ENCODE results near the gene FAM170B. TPM values are rescaled to one million over a fixed set of nuclear protein-coding genes. Genes with fewer than 3 reads are reported as not detected.

Gene FAM170B
- total RNA-seq, 6 experiments from 2014 or later = not detected

DNA sequence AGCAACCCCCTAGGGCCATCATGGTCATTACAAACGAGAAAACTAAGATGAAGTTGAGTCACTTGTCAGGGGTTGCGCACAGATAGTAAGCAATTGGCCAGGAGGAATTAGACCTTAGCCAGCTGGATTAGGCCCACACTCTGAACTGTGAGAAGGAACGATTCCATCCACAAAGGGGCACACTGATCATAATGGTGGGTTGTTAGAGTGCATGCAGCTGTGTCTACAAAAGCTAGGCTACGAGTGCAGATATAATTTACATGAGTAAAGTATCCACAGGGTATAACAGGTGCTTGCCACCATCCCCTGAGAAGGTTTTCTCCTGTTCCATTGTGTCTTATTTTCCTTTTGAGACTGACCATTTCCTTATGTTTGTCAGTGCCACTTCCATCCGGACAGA is 16.6 kb upstream of the FAM170B start:
- H3K4me1 ChIP-seq = no peaks in the 10 kb centered on the region
- no peak overlapping the region for H3K27ac ChIP-seq
- intact Hi-C loops (cut with DNase I) = no loop called here
- no peak overlapping the region for H3K4me3 ChIP-seq
- 51% methylated on average over 5 of the region's 5 CpGs for WGBS (ENCODE audit: insufficient coverage, low coverage, low lambda C conversion rate, missing lambda C conversion rate)
- H3K27me3 ChIP-seq = no peaks in the 10 kb centered on the region
- DNase-seq = no peak
- no peak for ATAC-seq
- TF ChIP-seq, protein P1, sequence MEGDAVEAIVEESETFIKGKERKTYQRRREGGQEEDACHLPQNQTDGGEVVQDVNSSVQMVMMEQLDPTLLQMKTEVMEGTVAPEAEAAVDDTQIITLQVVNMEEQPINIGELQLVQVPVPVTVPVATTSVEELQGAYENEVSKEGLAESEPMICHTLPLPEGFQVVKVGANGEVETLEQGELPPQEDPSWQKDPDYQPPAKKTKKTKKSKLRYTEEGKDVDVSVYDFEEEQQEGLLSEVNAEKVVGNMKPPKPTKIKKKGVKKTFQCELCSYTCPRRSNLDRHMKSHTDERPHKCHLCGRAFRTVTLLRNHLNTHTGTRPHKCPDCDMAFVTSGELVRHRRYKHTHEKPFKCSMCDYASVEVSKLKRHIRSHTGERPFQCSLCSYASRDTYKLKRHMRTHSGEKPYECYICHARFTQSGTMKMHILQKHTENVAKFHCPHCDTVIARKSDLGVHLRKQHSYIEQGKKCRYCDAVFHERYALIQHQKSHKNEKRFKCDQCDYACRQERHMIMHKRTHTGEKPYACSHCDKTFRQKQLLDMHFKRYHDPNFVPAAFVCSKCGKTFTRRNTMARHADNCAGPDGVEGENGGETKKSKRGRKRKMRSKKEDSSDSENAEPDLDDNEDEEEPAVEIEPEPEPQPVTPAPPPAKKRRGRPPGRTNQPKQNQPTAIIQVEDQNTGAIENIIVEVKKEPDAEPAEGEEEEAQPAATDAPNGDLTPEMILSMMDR (IDR thresholded peaks at IDR 0.05) = no peak
- TF ChIP-seq POLR2A (IDR thresholded peaks at IDR 0.05) = no peak
- H3K36me3 ChIP-seq = no peaks in the 10 kb centered on the region
- peaks cover 0 to 6% (median 0%) of the 10 kb centered on the region in 4 donors for H3K9me3 ChIP-seq

DNA sequence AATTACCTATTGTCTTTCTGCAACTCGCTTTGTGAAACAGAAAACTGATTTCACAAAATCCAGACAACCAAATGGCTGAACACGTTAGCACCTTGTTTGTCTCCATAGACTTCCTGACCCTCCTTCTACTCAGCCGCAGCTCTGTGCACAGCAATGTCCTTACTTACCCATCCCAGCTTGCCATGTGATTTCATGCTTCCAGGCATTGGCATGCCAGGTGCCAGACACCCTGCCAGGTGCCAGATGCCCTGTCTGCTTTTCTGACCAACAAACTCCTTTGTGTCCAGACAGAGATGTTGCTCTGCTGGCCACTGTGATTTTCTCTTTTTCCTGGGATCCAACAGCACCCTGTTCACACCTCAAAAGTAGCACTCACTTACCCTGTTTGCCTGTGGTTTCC is 16.1 kb upstream of the FAM170B start:
- Histone ChIP-seq H3K36me3 (no peaks in the 10 kb centered on the region), H3K9me3 (peaks cover 0 to 6% (median 0%) of the 10 kb centered on the region in 4 donors), H3K27ac (no peak overlapping the region), H3K27me3 (no peaks in the 10 kb centered on the region), H3K4me3 (no peak overlapping the region), H3K4me1 (no peaks in the 10 kb centered on the region)
- DNase-seq = no peak
- 56% methylated on average over 2 of the region's 3 CpGs for WGBS (ENCODE audit: insufficient coverage, low coverage, low lambda C conversion rate, missing lambda C conversion rate)
- TF ChIP-seq POLR2A (IDR thresholded peaks at IDR 0.05) = no peak
- TF ChIP-seq, protein P1 (IDR thresholded peaks at IDR 0.05) = no peak
- no peak for ATAC-seq
- intact Hi-C loops (cut with DNase I) = no loop called here

DNA sequence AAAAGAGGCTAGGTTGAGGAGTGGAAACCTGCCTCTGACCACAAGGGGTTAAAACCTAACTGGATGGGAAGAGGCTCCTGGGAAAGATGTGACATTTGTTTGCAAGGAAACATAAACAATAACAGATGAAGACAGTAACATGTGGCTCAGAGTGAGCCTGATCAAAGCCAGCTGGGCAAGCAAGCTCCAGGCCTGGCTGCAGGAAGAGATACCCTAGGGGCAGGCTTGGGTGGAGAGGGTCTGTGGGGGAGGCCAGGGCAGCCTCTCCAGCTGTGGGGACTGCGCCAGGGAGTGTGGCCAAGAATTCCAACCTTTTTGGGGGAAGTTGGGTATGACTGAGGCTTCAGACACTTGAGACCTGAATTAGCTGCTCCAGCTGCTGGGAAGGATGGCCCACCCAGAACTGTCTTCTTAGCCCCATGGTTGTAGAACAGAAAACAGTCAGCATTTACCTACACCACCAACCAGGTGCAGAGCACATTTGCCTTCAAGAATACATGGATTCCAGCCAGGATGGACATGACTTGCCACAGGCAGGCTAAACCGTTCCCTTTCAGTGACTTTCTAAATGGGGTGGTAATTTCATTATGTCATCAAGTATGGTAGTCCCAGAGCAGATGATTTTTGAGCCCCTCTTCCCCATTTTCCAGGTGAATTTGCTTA is 10.4 kb upstream of the FAM170B start:
- no peaks in the 10 kb centered on the region for H3K27me3 ChIP-seq
- no peak overlapping the region for H3K27ac ChIP-seq
- peaks cover 0 to 6% (median 0%) of the 10 kb centered on the region in 4 donors for H3K9me3 ChIP-seq
- intact Hi-C loops (cut with DNase I) = no loop called here
- no peaks in the 10 kb centered on the region for H3K4me1 ChIP-seq
- no peak for DNase-seq
- no peak for ATAC-seq
- 80% methylated on average over 2 of the region's 2 CpGs for WGBS (ENCODE audit: insufficient coverage, low coverage, low lambda C conversion rate, missing lambda C conversion rate)
- TF ChIP-seq, protein P1 (IDR thresholded peaks at IDR 0.05) = no peak
- TF ChIP-seq POLR2A (IDR thresholded peaks at IDR 0.05) = no peak
- no peaks in the 10 kb centered on the region for H3K36me3 ChIP-seq
- no peak overlapping the region for H3K4me3 ChIP-seq

DNA sequence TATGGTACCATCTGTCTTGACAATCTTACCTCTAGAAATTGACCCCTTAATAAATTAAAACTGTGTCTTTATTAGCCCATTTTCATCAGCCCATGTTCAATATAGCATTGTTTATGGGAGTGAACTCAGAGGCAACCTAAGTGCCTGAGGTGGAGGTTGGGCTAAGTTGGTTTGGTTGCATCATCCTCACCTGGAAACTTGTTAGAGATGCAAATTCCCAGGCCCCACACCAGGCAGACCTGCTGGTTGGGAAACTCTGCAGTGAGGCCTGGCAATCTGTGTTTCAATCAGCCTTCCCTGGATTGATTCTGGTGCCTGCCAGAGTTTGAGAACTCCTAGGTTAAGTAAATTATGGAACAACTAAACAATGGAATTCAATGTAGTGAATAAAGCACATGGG is 9.4 kb upstream of the FAM170B start:
- intact Hi-C loops (cut with DNase I) = no loop called here
- Histone ChIP-seq H3K36me3 (no peaks in the 10 kb centered on the region), H3K27me3 (no peaks in the 10 kb centered on the region), H3K27ac (no peak overlapping the region), H3K4me1 (no peaks in the 10 kb centered on the region), H3K9me3 (peaks cover 0 to 6% (median 0%) of the 10 kb centered on the region in 4 donors), H3K4me3 (no peak overlapping the region)
- DNase-seq (no peak), ATAC-seq (no peak)
- TF ChIP-seq POLR2A (IDR thresholded peaks at IDR 0.05) = no peak
- TF ChIP-seq, protein P1 (IDR thresholded peaks at IDR 0.05) = no peak

All from right lobe of liver (tissue), 6 donors.